ENCODE data around the gene GUCY2C. TPM values are rescaled to one million over a fixed set of nuclear protein-coding genes. Genes with fewer than 3 reads are reported as not detected.

The GUCY2C gene
- total and polyA plus RNA-seq, 2 experiments from 2014 or later = not detected

DNA sequence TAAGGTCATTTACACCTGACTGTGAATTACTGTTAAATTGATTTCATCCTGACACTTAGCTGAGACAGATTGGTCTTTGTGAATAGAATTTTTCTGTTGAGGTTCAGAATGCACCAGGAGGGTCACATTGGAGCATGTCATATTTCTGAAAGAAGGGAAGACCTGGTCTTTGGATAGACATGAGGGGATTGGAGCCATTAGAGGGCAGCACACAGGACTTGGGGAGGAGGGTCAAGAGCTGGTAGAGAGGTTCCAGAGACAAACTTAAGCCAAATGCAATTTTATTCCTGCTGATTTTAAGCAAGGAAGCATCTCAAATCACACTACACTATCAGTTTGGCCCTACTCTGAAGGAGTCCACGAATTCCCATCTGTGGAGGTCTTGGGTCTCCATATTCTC lies 41.1 kb downstream of the GUCY2C start:
- 38 to 41% methylated on average over 1 of the region's 1 CpG for WGBS, 2 experiments (ENCODE audit: low coverage in 1 of 2, low lambda C conversion rate in 2 of 2, missing lambda C conversion rate in 2 of 2)
- H3F3A ChIP-seq (ENCODE audit: insufficient read depth) = no peaks in the 10 kb centered on the region
- TF ChIP-seq EZH2phosphoT487 (IDR thresholded peaks at IDR 0.05; ENCODE audit: insufficient read depth, low read depth) (no peak), EZH2 (IDR thresholded peaks at IDR 0.05; ENCODE audit: insufficient read depth, poor library complexity, severe bottlenecking) (no peak)
- no peaks in the 10 kb centered on the region for H3K36me3 ChIP-seq (ENCODE audit: low read depth)
- in situ Hi-C loops (cut with MboI) = no loop called here
- no peaks in the 10 kb centered on the region for H3K4me1 ChIP-seq (ENCODE audit: insufficient read depth)
- H3K4me3 ChIP-seq = no peak overlapping the region
- no peaks in the 10 kb centered on the region for H3K27me3 ChIP-seq (replicated peaks; ENCODE audit: insufficient read depth)
- no peaks in the 10 kb centered on the region for H4K20me1 ChIP-seq (ENCODE audit: insufficient read depth)
- H3K4me2 ChIP-seq (ENCODE audit: unreplicated experiment) = no peak overlapping the region
- H3K79me2 ChIP-seq (ENCODE audit: insufficient read depth) = no peaks in the 10 kb centered on the region
- DNase-seq = no peak
- no peak overlapping the region for H3K27ac ChIP-seq
- no peak overlapping the region for H3K9ac ChIP-seq
- H3K9me2 ChIP-seq (ENCODE audit: insufficient read depth) = no peaks in the 10 kb centered on the region
- H2AFZ ChIP-seq = no peak overlapping the region
- no peaks in the 10 kb centered on the region for H3K9me3 ChIP-seq (ENCODE audit: low read depth)

DNA sequence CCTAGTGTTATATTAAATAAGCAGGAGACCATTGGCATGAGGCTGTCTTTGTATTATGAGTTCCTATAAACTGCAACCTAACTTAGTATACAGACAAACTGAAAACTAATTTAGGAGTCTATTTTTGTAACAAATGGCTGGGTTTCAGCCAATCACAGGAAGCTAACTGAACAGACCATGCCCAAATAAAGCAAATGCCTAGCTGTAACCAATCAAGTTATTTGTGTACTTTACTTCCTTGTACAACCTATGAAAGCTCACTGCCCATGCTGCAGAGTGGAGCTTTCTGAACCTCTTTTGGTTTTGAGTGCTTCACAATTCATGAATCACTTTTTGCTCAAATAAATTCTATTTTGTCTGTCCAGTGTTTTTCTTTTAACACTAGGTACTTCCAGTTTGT lies 41.6 kb downstream of the GUCY2C start:
- DNase-seq = no peak
- in situ Hi-C loops (cut with MboI) = no loop called here
- H3K79me2 ChIP-seq (ENCODE audit: insufficient read depth) = no peaks in the 10 kb centered on the region
- no peak overlapping the region for H3K4me2 ChIP-seq (ENCODE audit: unreplicated experiment)
- TF ChIP-seq EZH2phosphoT487 (IDR thresholded peaks at IDR 0.05; ENCODE audit: insufficient read depth, low read depth) (no peak), EZH2 (IDR thresholded peaks at IDR 0.05; ENCODE audit: insufficient read depth, poor library complexity, severe bottlenecking) (no peak)
- H2AFZ ChIP-seq = no peak overlapping the region
- H4K20me1 ChIP-seq (ENCODE audit: insufficient read depth) = no peaks in the 10 kb centered on the region
- no peaks in the 10 kb centered on the region for H3F3A ChIP-seq (ENCODE audit: insufficient read depth)
- H3K4me1 ChIP-seq (ENCODE audit: insufficient read depth) = no peaks in the 10 kb centered on the region
- no peaks in the 10 kb centered on the region for H3K9me3 ChIP-seq (ENCODE audit: low read depth)
- H3K27me3 ChIP-seq (replicated peaks; ENCODE audit: insufficient read depth) = no peaks in the 10 kb centered on the region
- H3K4me3 ChIP-seq = no peak overlapping the region
- H3K9ac ChIP-seq = no peak overlapping the region
- no peaks in the 10 kb centered on the region for H3K36me3 ChIP-seq (ENCODE audit: low read depth)
- no peak overlapping the region for H3K27ac ChIP-seq
- no peaks in the 10 kb centered on the region for H3K9me2 ChIP-seq (ENCODE audit: insufficient read depth)

DNA sequence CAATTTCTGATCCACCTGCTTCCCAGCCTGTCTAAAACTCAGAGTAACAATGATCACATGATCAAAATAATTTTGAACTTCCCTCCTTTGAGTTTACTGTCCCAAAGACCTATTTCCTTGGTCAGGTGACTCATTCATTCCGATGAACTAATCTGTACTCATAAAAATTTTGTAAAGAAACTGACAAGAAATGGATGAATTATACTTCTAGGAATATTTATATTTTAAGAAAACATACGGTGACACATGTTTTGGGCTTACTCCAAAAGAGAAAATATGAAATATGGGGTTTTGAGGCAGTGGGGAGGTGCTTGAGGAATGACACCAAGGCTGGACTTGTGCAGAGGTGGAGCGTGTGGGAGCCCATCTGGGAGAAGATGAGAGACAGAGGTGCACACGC lies 42.0 kb downstream of the GUCY2C start:
- Histone ChIP-seq H3K4me3 (no peak overlapping the region), H3K4me2 (ENCODE audit: unreplicated experiment) (no peak overlapping the region)
- in situ Hi-C loops (cut with MboI) = no loop called here

DNA sequence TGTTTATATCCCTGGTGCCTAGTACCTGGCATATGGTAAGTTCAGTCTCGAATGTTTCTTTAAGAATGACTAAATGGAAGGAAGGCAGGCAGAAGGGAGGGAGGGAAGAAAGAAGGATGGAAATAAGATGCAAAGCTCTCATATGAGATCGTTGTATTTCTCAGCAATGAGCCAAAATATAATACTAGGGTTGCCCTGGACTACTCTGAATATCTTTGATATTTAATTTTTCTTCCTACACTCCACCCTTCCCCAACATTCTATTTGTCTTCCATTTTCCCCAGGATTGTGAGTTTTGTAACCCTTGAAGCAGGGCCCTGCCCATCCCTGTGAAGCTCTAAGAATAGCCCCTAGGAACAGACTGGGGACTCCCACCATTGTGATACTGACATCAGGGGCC lies 43.9 kb downstream of the GUCY2C start:
- H3K4me1 ChIP-seq (ENCODE audit: insufficient read depth) = no peaks in the 10 kb centered on the region
- H3K27ac ChIP-seq = no peak overlapping the region
- no peaks in the 10 kb centered on the region for H3K79me2 ChIP-seq (ENCODE audit: insufficient read depth)
- no peak overlapping the region for H3K4me2 ChIP-seq (ENCODE audit: unreplicated experiment)
- no peaks in the 10 kb centered on the region for H3K9me3 ChIP-seq (ENCODE audit: low read depth)
- in situ Hi-C loops (cut with MboI) = no loop called here
- 32 to 53% methylated on average over 2 of the region's 2 CpGs for WGBS, 2 experiments (ENCODE audit: low coverage in 1 of 2, low lambda C conversion rate in 2 of 2, missing lambda C conversion rate in 2 of 2)
- no peaks in the 10 kb centered on the region for H3K36me3 ChIP-seq (ENCODE audit: low read depth)
- H4K20me1 ChIP-seq (ENCODE audit: insufficient read depth) = no peaks in the 10 kb centered on the region
- no peaks in the 10 kb centered on the region for H3K27me3 ChIP-seq (replicated peaks; ENCODE audit: insufficient read depth)
- H3K9me2 ChIP-seq (ENCODE audit: insufficient read depth) = no peaks in the 10 kb centered on the region
- TF ChIP-seq EZH2 (IDR thresholded peaks at IDR 0.05; ENCODE audit: insufficient read depth, poor library complexity, severe bottlenecking) (no peak), EZH2phosphoT487 (IDR thresholded peaks at IDR 0.05; ENCODE audit: insufficient read depth, low read depth) (no peak)
- no peak overlapping the region for H3K9ac ChIP-seq
- no peaks in the 10 kb centered on the region for H3F3A ChIP-seq (ENCODE audit: insufficient read depth)
- H2AFZ ChIP-seq = no peak overlapping the region
- H3K4me3 ChIP-seq = no peak overlapping the region
- DNase-seq = no peak

More for the DNA sequence above, 42.0 kb downstream of the GUCY2C start:
- Histone ChIP-seq H3K9ac (no peak overlapping the region), H3K27ac (no peak overlapping the region), H2AFZ (no peak overlapping the region), H3K36me3 (ENCODE audit: low read depth) (no peaks in the 10 kb centered on the region), H3K9me3 (ENCODE audit: low read depth) (no peaks in the 10 kb centered on the region), H4K20me1 (ENCODE audit: insufficient read depth) (no peaks in the 10 kb centered on the region), H3K9me2 (ENCODE audit: insufficient read depth) (no peaks in the 10 kb centered on the region), H3K4me1 (ENCODE audit: insufficient read depth) (no peaks in the 10 kb centered on the region), H3F3A (ENCODE audit: insufficient read depth) (no peaks in the 10 kb centered on the region), H3K79me2 (ENCODE audit: insufficient read depth) (no peaks in the 10 kb centered on the region), H3K27me3 (replicated peaks; ENCODE audit: insufficient read depth) (no peaks in the 10 kb centered on the region)
- TF ChIP-seq EZH2phosphoT487 (IDR thresholded peaks at IDR 0.05; ENCODE audit: insufficient read depth, low read depth) = no peak
- no peak for TF ChIP-seq EZH2 (IDR thresholded peaks at IDR 0.05; ENCODE audit: insufficient read depth, poor library complexity, severe bottlenecking)
- DNase-seq = no peak
- WGBS, 2 experiments (ENCODE audit: low coverage in 1 of 2, low lambda C conversion rate in 2 of 2, missing lambda C conversion rate in 2 of 2) = 69 to 75% methylated on average over 4 of the region's 4 CpGs

DNA sequence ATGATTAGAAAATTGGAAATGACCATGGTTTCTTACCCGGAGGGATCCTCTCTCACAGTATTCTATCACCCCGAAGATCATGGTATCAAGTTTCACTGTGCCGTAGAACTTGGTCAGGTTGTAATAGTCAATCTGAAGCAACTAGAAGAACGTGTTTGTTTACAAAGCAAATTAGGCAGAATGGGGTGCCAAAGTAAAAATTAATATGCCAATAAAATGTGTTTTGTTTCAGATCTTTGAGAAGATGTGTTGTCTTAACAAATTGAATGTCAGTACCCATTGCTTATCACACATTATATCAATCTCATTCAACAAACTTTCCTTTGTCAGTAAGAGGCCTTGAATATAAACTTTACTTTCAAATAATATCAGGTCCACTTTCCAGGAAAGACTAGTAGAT lies 45.0 kb downstream of the GUCY2C start:
- Histone ChIP-seq H3K27ac (no peak overlapping the region), H3K9me2 (ENCODE audit: insufficient read depth) (no peaks in the 10 kb centered on the region), H3K4me3 (no peak overlapping the region), H3K4me2 (ENCODE audit: unreplicated experiment) (no peak overlapping the region), H3K27me3 (replicated peaks; ENCODE audit: insufficient read depth) (no peaks in the 10 kb centered on the region), H3F3A (ENCODE audit: insufficient read depth) (no peaks in the 10 kb centered on the region), H3K9me3 (ENCODE audit: low read depth) (no peaks in the 10 kb centered on the region), H4K20me1 (ENCODE audit: insufficient read depth) (no peaks in the 10 kb centered on the region), H3K9ac (no peak overlapping the region), H2AFZ (no peak overlapping the region), H3K4me1 (ENCODE audit: insufficient read depth) (no peaks in the 10 kb centered on the region), H3K79me2 (ENCODE audit: insufficient read depth) (no peaks in the 10 kb centered on the region), H3K36me3 (ENCODE audit: low read depth) (no peaks in the 10 kb centered on the region)
- in situ Hi-C loops (cut with MboI) = no loop called here
- DNase-seq = no peak
- no peak for TF ChIP-seq EZH2phosphoT487 (IDR thresholded peaks at IDR 0.05; ENCODE audit: insufficient read depth, low read depth)
- TF ChIP-seq EZH2 (IDR thresholded peaks at IDR 0.05; ENCODE audit: insufficient read depth, poor library complexity, severe bottlenecking) = no peak
- WGBS, 2 experiments (ENCODE audit: low coverage in 1 of 2, low lambda C conversion rate in 2 of 2, missing lambda C conversion rate in 2 of 2) = 64 to 66% methylated on average over 4 of the region's 4 CpGs

Data from GM23248 (cell line).